Activated CD4-positive, CD25-positive, alpha-beta regulatory T cell (primary cell): ENCODE measurements around the gene PAEP.

Source experiments
- DNase-seq, 4 experiments: peaks; one replicate each; lab custom pipeline; 2025; lab: John Stamatoyannopoulos, UW

The PAEP gene

GRCh38 chr9:135551031-135551430 lies 10.5 kb upstream of the PAEP start:
- no peak for DNase-seq

- no peak for DNase-seq
Measured at GRCh38 chr9:135551456-135551855, 10.1 kb upstream of the PAEP start.

GRCh38 chr9:135552021-135552697 lies 9.4 kb upstream of the PAEP start:
- DNase-seq = no peak

GRCh38 chr9:135552698-135553171 lies 8.8 kb upstream of the PAEP start:
- no peak for DNase-seq

GRCh38 chr9:135554718-135555117 lies 6.8 kb upstream of the PAEP start:
- DNase-seq = no peak

GRCh38 chr9:135555203-135555602 lies 6.4 kb upstream of the PAEP start:
- no peak for DNase-seq

GRCh38 chr9:135555910-135556309 lies 5.6 kb upstream of the PAEP start:
- no peak for DNase-seq

- no peak for DNase-seq
Measured at GRCh38 chr9:135559606-135560005, 1.9 kb upstream of the PAEP start.

GRCh38 chr9:135562235-135562745 lies 734 bp downstream of the PAEP start:
- no peak for DNase-seq

GRCh38 chr9:135563039-135563476 lies 1.5 kb downstream of the PAEP start:
- no peak for DNase-seq

GRCh38 chr9:135563858-135564257 lies 2.3 kb downstream of the PAEP start:
- no peak for DNase-seq

- no peak for DNase-seq
Measured at GRCh38 chr9:135565141-135565628, 3.6 kb downstream of the PAEP start.

GRCh38 chr9:135565636-135566035 lies 4.1 kb downstream of the PAEP start:
- DNase-seq = no peak

GRCh38 chr9:135566552-135566951 lies 5.0 kb downstream of the PAEP start:
- DNase-seq = no peak

GRCh38 chr9:135567311-135567710 lies 5.8 kb downstream of the PAEP start:
- no peak for DNase-seq

GRCh38 chr9:135568026-135568425 lies 6.5 kb downstream of the PAEP start:
- DNase-seq = no peak

GRCh38 chr9:135570456-135570855 lies 8.9 kb downstream of the PAEP start:
- DNase-seq = no peak

GRCh38 chr9:135572233-135572632 lies 10.7 kb downstream of the PAEP start:
- DNase-seq = no peak

GRCh38 chr9:135573124-135573523 lies 11.6 kb downstream of the PAEP start:
- no peak for DNase-seq

- DNase-seq = no peak
Measured at GRCh38 chr9:135574331-135574730, 12.8 kb downstream of the PAEP start.

GRCh38 chr9:135574943-135575342 lies 13.4 kb downstream of the PAEP start:
- no peak for DNase-seq

GRCh38 chr9:135575995-135576631 lies 14.6 kb downstream of the PAEP start:
- no peak for DNase-seq

- no peak for DNase-seq
Measured at GRCh38 chr9:135577256-135577655, 15.7 kb downstream of the PAEP start.
